ENCODE results near the gene HSPA4L.

HSPA4L gene

DNA sequence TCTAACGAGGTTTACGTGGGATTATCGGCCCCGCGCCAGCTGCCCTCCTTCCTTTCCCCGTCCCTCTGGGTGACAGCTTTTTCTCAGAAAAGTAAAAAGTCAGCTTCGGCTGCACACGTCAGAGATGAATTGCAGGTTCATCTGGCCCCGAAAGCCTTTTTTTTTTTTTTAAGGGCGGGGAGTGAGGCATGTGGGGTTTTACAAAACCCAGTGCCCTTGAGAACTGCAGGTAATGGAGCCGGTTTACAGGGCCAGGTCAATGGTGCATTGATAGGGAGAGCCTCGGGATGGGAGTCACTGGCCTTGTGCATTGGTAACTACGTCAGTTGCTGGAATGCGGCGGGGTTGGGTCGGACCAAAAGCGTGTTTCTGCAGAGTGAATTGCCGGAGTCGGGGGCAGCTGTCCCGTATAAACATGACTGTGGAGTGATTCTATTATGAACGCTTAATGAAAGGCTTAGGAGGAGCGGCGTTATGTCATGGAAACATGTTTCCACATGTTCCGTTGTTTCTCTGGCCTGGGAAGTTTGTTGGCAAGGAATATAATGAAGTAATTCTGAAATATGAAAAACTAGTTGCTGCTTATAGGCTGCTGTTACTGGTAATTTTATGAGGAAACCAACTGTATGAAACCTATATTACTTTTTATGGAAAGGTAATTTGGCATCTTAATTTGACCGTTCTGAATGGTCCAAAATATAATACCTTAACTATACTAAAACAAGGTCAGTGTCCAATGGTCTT lies 1.1 kb downstream of the HSPA4L start:
- DNase-seq (ENCODE audit: low read depth in 2 of 2, low spot score in 1 of 2), result no peak

GRCh38 chr4:127783955-127784770 lies 2.0 kb downstream of the HSPA4L start:
- no peak for DNase-seq (ENCODE audit: low read depth in 2 of 2, low spot score in 1 of 2)

- no peak for DNase-seq (ENCODE audit: low read depth in 2 of 2, low spot score in 1 of 2)
Observed at GRCh38 chr4:127788517-127788916, 6.4 kb downstream of the HSPA4L start.

DNA sequence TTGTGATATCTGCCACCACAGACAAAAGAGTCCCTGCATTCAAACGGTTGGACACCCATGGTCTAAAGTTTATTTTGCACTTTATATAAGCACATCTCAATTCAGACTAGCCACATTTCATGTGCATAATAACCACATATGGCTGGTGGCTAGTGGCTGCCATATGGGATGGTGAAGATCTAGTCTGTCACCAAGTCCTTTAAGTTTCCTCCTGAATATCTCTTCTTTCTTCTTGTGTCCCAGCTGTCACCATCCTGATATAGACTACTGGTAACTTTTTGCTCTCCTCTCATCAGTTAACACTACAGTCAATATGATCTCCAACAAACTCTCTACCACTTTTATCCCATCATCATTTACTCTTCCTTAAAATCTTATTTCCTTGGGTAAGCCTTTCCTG lies 9.3 kb downstream of the HSPA4L start:
- no peak for DNase-seq (ENCODE audit: low read depth in 2 of 2, low spot score in 1 of 2)

- no peak for DNase-seq (ENCODE audit: low read depth in 2 of 2, low spot score in 1 of 2)
Observed at GRCh38 chr4:127793528-127793927, 11.4 kb downstream of the HSPA4L start.

GRCh38 chr4:127799711-127800110 lies 17.6 kb downstream of the HSPA4L start:
- DNase-seq (ENCODE audit: low read depth in 2 of 2, low spot score in 1 of 2), result no peak

DNA sequence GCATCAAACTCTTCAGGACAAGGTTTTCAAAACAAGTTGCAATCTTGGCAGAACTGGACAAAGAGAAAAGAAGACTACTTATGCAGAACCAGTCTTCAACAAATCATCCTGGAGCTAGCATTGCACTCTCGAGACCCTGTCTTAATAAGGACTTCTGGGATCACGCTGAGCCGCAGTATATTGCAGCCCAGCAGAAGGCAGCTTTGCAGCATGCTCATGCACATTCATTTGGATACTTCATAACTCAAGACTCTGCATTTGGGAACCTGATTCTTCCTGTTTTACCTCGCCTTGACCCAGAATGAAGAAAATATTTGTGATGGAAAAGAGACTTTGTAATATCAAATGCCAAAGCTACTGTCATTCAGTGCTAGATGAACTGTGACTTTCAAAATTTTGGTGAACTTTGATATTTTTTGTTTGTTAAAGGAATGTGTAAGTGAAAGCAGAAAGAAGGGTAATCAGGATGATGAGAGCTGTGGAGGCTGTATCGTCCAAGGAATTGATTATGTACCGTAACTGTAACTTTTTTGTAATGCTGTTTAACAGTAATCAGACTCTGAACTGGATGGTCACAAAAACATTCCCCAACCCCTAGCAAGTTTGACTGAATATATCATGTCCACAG lies 27.2 kb downstream of the HSPA4L start:
- DNase-seq (ENCODE audit: low read depth in 2 of 2, low spot score in 1 of 2), result no peak

GRCh38 chr4:127810551-127810950 lies 28.4 kb downstream of the HSPA4L start:
- DNase-seq (ENCODE audit: low read depth in 2 of 2, low spot score in 1 of 2), result no peak

- no peak for DNase-seq (ENCODE audit: low read depth in 2 of 2, low spot score in 1 of 2)
Observed at GRCh38 chr4:127822430-127822829, 40.3 kb downstream of the HSPA4L start.

DNA sequence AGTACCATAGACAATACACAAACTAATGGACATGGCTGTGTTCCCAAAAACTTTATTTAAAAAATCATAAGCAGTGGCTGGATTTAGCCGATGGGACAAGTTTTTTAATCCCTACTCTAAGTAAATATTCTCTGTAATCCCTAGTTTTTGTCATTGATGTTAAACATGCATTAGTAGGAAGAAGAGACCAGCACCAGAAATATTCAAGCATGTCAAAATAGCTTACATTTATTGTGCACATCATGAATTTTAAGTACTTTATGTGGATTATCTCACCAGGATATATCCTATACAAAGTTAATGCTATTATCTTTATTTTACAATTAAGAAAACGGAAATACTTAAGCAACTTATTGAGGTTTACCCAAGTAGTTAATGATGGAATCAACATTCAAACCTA lies 46.0 kb downstream of the HSPA4L start:
- no peak for DNase-seq (ENCODE audit: low read depth in 2 of 2, low spot score in 1 of 2)

- DNase-seq (ENCODE audit: low read depth in 2 of 2, low spot score in 1 of 2), result no peak
Observed at GRCh38 chr4:127829014-127829413, 46.9 kb downstream of the HSPA4L start.

DNA sequence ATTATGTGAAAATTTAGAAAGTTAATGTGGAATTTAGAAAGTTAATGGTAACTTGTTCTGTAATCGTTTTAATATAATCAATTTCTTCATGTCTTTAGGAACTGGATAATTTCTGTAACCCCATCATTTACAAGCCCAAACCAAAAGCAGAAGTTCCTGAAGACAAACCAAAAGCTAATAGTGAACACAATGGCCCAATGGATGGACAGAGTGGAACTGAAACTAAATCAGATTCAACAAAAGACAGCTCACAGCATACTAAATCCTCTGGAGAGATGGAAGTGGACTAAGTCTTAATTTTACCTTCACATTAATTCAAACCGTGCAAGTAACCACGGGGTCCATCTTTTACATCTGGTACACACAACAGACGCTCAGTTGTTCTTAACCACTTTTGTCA lies 50.5 kb downstream of the HSPA4L start:
- no peak for DNase-seq (ENCODE audit: low read depth in 2 of 2, low spot score in 1 of 2)

DNA sequence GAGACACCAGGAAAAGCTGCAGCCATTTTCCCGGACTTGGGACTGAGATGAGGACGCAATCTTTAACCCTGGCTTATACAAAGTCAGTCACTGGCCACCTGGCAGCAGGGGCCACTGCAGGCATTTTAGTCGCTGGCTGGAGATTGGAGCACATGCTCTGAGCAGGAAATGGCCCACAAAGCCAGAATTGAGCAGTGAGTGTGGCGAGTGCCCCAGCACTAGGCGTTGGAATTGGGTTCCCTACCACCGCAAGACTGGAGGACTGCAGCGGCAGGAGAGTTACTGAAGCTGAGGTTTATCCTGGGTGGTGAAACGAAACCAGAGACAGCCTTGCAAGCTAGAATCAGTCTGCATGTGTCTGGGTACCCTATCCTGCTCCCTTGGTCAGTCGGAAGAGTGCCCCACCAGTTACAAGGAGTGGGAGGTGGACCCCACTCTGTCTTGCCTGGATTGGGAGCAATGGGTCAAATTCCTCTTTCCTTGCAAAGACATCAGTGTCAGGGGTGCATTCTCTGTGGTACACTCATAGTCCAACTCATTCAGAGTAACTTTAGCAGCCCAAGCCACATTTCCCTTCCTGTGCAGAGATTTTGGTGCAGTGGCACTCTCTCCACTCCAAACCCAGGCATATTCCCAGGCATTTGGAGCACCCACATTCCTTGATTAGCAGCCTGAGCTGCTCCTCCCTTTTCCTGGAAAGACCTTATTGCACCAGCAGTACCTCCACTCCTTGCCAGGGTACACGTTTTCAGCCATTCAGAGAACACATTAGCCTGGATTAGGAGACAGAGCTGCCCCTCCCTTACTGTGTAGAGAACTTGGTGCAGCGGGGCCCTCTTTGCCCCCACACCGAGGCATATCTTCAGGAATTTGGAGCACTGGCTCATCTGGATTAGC lies 61.8 kb downstream of the HSPA4L start:
- no peak for DNase-seq (ENCODE audit: low read depth in 2 of 2, low spot score in 1 of 2)

DNA sequence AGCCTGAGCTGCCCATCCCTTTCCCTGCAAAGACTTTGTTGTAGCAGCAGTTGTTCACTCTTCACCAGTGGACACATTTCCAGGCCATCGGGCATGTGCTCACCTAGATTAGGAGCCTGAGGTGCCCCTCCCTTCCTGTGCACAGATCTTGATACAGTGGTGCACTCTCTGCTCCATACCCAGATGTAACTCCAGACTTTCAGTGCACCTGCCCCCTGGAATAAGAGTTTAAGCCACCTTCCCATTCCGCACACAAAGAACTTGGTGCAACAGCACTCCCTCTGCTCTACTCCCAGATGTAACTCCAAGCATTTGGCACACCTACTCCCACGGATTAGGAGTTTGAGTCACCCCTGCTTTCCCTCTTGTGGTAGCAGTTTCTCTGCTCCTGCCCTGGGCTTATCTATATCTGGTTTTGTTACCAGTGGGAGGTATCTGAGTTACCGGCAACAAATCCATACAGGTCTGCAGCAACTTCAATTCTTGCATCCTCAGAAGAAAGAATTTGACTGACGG lies 62.5 kb downstream of the HSPA4L start:
- no peak for DNase-seq (ENCODE audit: low read depth in 2 of 2, low spot score in 1 of 2)

DNA sequence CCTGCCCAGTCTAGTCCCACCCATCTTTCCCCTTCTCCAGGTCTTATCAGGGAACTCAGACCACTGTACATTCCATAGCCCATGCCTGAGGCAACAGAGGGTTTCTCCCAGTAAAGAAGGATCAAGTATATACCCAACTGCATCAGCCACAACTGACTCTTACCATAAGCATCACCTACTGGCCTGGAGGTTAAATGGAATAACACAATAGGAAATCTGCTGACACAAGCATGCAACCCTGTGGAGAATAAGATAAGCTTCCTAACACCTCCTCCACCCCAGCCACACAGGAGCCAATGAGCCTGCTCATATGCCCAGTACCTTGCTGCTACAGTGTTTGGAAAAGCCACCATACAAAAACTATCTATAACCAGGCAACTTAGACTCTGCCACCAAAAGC lies 63.9 kb downstream of the HSPA4L start:
- DNase-seq (ENCODE audit: low read depth in 2 of 2, low spot score in 1 of 2), result no peak

- DNase-seq (ENCODE audit: low read depth in 2 of 2, low spot score in 1 of 2), result no peak
Observed at GRCh38 chr4:127846765-127847164, 64.6 kb downstream of the HSPA4L start.

- no peak for DNase-seq (ENCODE audit: low read depth in 2 of 2, low spot score in 1 of 2)
Observed at GRCh38 chr4:127849505-127850234, 67.5 kb downstream of the HSPA4L start.

- DNase-seq (ENCODE audit: low read depth in 2 of 2, low spot score in 1 of 2), result no peak
Observed at GRCh38 chr4:127852661-127853060, 70.5 kb downstream of the HSPA4L start.

GRCh38 chr4:127856196-127856812 lies 74.2 kb downstream of the HSPA4L start:
- no peak for DNase-seq (ENCODE audit: low read depth in 2 of 2, low spot score in 1 of 2)

Data from stimulated activated CD8-positive, alpha-beta memory T cell treated with anti-CD3 and anti-CD28 coated beads, Interleukin-4, amount 100 ng/mL, for 4 hours (primary cell).